Panc1 (cell line): ENCODE data around the gene CAMK2B. TPM values are rescaled to one million over a fixed set of nuclear protein-coding genes. Genes with fewer than 3 reads are reported as not detected.

Experiments
- ATAC-seq: fragments of 200-7000 bp; cut with Tn5 transposase; 2 replicates; pipeline ENCODE4 v1.9.1; 2020; ENCODE audit warnings: mild to moderate bottlenecking, moderate library complexity
- BruUV-seq: library from RNA; stranded (reverse); fragments of 400-500 nt; replicated peaks from 2 replicates; lab custom pipeline; 2021; lab: Mats Ljungman, UMichigan
- CTCF ChIA-PET: fragments of 300-600 bp; sonication (Branson Sonifier 250); formaldehyde crosslinking; loops from one replicate; lab custom pipeline; 2022; ENCODE audit warnings: antibody characterized with exemption; lab: Charles Lee
- POLR2A ChIA-PET: fragments of 300-600 bp; sonication (Branson Sonifier 250); formaldehyde crosslinking; loops from one replicate; lab custom pipeline; 2022; ENCODE audit warnings: antibody characterized with exemption; lab: Charles Lee
- DNase-seq: peaks from one replicate; pipeline ENCODE4 v3.0.0-alpha.2; 2010; ENCODE audit warnings: low read depth, low spot score
- H3K27ac ChIP-seq: 2 replicates; pipeline ENCODE4 v1.5.1; 2011; ENCODE audit warnings: mild to moderate bottlenecking, low read length, inconsistent platforms
- H3K27me3 ChIP-seq: fragments of 200-500 bp; sonication (Bioruptor generic); 2 replicates; pipeline ENCODE4 v1.6.0; 2014; ENCODE audit warnings: low read length, inconsistent platforms; ENCODE audit not compliant: control insufficient read depth, insufficient read depth
- H3K36me3 ChIP-seq: fragments of 200-500 bp; sonication (Bioruptor generic); 2 replicates; pipeline ENCODE4 v1.5.1; 2014; ENCODE audit warnings: inconsistent platforms, mild to moderate bottlenecking, low read length, moderate library complexity; ENCODE audit not compliant: control insufficient read depth, insufficient read depth
- H3K4me1 ChIP-seq: 2 replicates; pipeline ENCODE4 v1.5.1; 2011; ENCODE audit warnings: inconsistent platforms, mild to moderate bottlenecking, low read length, moderate library complexity; ENCODE audit not compliant: control insufficient read depth, insufficient read depth
- H3K4me3 ChIP-seq, 2 experiments: 2 replicates each; pipeline ENCODE4 v1.5.1; 2011 to 2012; ENCODE audit warnings: low read depth in 2 of 2, low read length in 2 of 2, mild to moderate bottlenecking in 2 of 2, inconsistent platforms in 1 of 2, moderate library complexity in 1 of 2
- H3K9me3 ChIP-seq: fragments of 200-500 bp; sonication (Bioruptor generic); 2 replicates; pipeline ENCODE4 v1.5.1; 2014; ENCODE audit warnings: low read depth, mild to moderate bottlenecking, inconsistent platforms, low read length, moderate library complexity; ENCODE audit not compliant: control insufficient read depth, insufficient read depth
- CTCF ChIP-seq: fragments of 450-650 bp; IDR thresholded peaks from 2 replicates; pipeline ENCODE4 v1.5.1; 2017; ENCODE audit warnings: mild to moderate bottlenecking
- POLR2AphosphoS5 ChIP-seq: IDR thresholded peaks from 2 replicates; pipeline ENCODE4 v1.6.1; 2012; ENCODE audit warnings: mild to moderate bottlenecking, low read depth, low read length, moderate library complexity
- SIN3A ChIP-seq: IDR thresholded peaks from 2 replicates; pipeline ENCODE4 v1.6.1; 2012; ENCODE audit warnings: low read depth, mild to moderate bottlenecking, low read length, moderate library complexity, borderline replicate concordance; ENCODE audit not compliant: insufficient read depth
- TCF7L2 ChIP-seq: IDR thresholded peaks from 2 replicates; pipeline ENCODE4 v1.6.1; 2011; ENCODE audit warnings: mild to moderate bottlenecking, low read depth, low read length, inconsistent platforms
- in situ Hi-C: cut with HindIII; loops from 2 replicates; pipeline ENCODE4 v1.10.0; 2016; ENCODE audit warnings: low sequenced_read_pairs, low pct_unique_long_range_greater_than_20kb
- intact Hi-C: fragments of 100-400 bp; cut with micrococcal nuclease; formaldehyde crosslinking; loops from one replicate; pipeline ENCODE4 v1.10.0; 2022; ENCODE audit not compliant: unreplicated experiment
- total RNA-seq: library from RNA; stranded (reverse); gene quantifications from one replicate; pipeline ENCODE4 v1.2.1, GENCODE V29; 2021; ENCODE audit not compliant: unreplicated experiment
- TF ChIP-seq, protein P1 (sequence below), 2 experiments: IDR thresholded peaks; 2 replicates each; pipeline ENCODE4 v1.6.1; 2011 to 2012; ENCODE audit warnings: low read depth in 2 of 2, control low read depth in 1 of 2, low read length in 1 of 2, mild to moderate bottlenecking in 1 of 2, moderate library complexity in 1 of 2; ENCODE audit not compliant: insufficient read depth in 1 of 2

The CAMK2B gene
- total RNA-seq, 1 experiment from 2014 or later = 0.26 TPM

DNA sequence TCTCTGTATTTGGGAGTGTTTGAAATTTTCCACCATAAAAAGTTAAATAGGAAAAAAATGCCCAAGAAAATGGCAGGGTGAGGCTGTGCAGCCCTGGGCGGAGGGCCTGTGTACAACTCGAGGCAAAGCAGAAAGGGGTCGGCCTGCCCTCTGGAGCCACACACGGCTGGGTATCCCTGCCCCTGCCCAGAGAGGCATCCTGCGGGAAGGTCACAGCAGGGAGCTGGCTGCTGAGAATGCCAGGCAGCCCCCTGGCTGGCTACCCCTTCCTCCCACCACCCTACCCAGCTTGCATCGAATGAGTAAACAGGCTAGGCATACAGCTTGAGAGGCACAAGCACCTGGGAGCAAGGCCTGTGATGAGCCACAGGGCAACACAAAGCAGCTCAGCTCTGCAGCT, 46.1 kb downstream of the CAMK2B start:
- in situ Hi-C loops (no loop called here), intact Hi-C loops (no loop called here)
- Histone ChIP-seq H3K36me3 (no peaks in the 10 kb centered on the region), H3K4me1 (no peaks in the 10 kb centered on the region), H3K4me3 (no peak overlapping the region), H3K27ac (no peak overlapping the region), H3K9me3 (no peaks in the 10 kb centered on the region), H3K27me3 (no peaks in the 10 kb centered on the region)
- BruUV-seq = no TSS peak
- CTCF ChIA-PET = no interaction called here
- POLR2A ChIA-PET = interaction anchor here (0.6 kb wide), 1 partner anchor 21 kb away, joined by 3 read pairs; no protein-coding TSS in a partner anchor
- DNase-seq (no peak), ATAC-seq (no peak)
- TF ChIP-seq POLR2AphosphoS5 (no peak), TCF7L2 (no peak), SIN3A (no peak), CTCF (no peak)
- TF ChIP-seq, protein P1, sequence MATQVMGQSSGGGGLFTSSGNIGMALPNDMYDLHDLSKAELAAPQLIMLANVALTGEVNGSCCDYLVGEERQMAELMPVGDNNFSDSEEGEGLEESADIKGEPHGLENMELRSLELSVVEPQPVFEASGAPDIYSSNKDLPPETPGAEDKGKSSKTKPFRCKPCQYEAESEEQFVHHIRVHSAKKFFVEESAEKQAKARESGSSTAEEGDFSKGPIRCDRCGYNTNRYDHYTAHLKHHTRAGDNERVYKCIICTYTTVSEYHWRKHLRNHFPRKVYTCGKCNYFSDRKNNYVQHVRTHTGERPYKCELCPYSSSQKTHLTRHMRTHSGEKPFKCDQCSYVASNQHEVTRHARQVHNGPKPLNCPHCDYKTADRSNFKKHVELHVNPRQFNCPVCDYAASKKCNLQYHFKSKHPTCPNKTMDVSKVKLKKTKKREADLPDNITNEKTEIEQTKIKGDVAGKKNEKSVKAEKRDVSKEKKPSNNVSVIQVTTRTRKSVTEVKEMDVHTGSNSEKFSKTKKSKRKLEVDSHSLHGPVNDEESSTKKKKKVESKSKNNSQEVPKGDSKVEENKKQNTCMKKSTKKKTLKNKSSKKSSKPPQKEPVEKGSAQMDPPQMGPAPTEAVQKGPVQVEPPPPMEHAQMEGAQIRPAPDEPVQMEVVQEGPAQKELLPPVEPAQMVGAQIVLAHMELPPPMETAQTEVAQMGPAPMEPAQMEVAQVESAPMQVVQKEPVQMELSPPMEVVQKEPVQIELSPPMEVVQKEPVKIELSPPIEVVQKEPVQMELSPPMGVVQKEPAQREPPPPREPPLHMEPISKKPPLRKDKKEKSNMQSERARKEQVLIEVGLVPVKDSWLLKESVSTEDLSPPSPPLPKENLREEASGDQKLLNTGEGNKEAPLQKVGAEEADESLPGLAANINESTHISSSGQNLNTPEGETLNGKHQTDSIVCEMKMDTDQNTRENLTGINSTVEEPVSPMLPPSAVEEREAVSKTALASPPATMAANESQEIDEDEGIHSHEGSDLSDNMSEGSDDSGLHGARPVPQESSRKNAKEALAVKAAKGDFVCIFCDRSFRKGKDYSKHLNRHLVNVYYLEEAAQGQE (IDR thresholded peaks at IDR 0.05; ENCODE audit: insufficient read depth in 1 of 2, low read depth in 2 of 2, low read length in 1 of 2) = no peak

DNA sequence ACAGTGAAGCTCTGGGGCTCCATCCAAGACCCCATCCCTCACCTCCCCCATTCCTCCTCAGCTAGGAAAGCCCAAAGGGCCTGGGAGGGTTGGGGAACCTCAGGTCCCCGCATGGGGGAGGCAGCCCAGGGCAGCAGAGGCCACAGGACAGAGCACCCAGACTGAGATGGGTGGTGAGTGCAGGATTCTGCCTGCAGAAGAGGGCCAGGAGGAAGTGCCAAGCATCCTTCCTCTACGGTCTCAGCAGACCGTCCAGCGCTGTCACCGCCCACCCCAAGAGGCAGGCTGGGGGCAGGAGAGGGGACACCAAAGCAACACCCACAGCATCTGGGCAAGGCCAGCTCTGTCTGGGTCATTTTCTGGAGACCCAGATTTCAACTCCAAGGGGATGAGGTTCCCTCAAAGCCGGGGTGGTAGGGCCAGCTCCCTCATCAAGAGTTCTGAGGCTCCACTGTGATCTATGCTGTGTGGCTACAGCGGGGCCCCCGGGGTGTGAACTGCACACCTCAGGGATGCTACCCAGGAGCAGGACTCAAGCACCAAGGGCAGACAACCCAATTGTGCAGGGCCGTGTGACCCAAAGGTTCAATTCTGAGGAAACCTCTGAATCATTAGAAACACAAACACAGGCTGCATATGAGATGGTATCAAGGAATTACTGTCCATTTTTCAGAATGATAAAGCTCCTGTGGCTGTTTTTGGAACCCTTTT, 46.8 kb downstream of the CAMK2B start:
- no peak overlapping the region for H3K27ac ChIP-seq
- DNase-seq (no peak), ATAC-seq (no peak)
- ChIA-PET CTCF (interaction anchor here (0.6 kb wide), 1 partner anchor 78 kb away, joined by 9 read pairs; no protein-coding TSS in a partner anchor), POLR2A (interaction anchor here (0.6 kb wide), 2 partner anchors 16 to 42 kb away, joined by 3 read pairs; no protein-coding TSS in a partner anchor)
- intact Hi-C loops (no loop called here), in situ Hi-C loops (no loop called here)
- H3K9me3 ChIP-seq = no peaks in the 10 kb centered on the region
- TF ChIP-seq POLR2AphosphoS5 (no peak), TCF7L2 (no peak), CTCF (no peak), SIN3A (no peak)
- TF ChIP-seq, protein P1 (IDR thresholded peaks at IDR 0.05; ENCODE audit: insufficient read depth in 1 of 2, low read depth in 2 of 2, low read length in 1 of 2) = no peak
- BruUV-seq = no TSS peak
- no peaks in the 10 kb centered on the region for H3K27me3 ChIP-seq
- no peak overlapping the region for H3K4me3 ChIP-seq
- no peaks in the 10 kb centered on the region for H3K36me3 ChIP-seq
- H3K4me1 ChIP-seq = no peaks in the 10 kb centered on the region
